DLD1 (cell line): ENCODE data around the gene LPCAT1.
"Not testable (repeated sequence)": the region's sequence is repeated elsewhere in the genome, so short reads cannot be mapped to it uniquely, and the experiment has no call there.

Source experiments
- in situ Hi-C: cut with HindIII; loops from 2 replicates; pipeline ENCODE4 v1.10.0; 2017; ENCODE audit warnings: low sequenced_read_pairs

LPCAT1 gene

GRCh38 chr5:1541702-1542400 lies 18.1 kb upstream of the LPCAT1 start:
- in situ Hi-C loops: no loop called here

- in situ Hi-C loops: no loop called here
Measured at GRCh38 chr5:1540831-1541701, 17.3 kb upstream of the LPCAT1 start.

GRCh38 chr5:1540166-1540565 lies 16.4 kb upstream of the LPCAT1 start:
- in situ Hi-C loops: no loop called here

- in situ Hi-C loops: not testable (repeated sequence)
Measured at GRCh38 chr5:1539393-1540161, 15.8 kb upstream of the LPCAT1 start.

- in situ Hi-C loops: no loop called here
Measured at GRCh38 chr5:1538741-1539392, 15.1 kb upstream of the LPCAT1 start.

- in situ Hi-C loops: no loop called here
Measured at GRCh38 chr5:1538276-1538675, 14.5 kb upstream of the LPCAT1 start.

- in situ Hi-C loops: no loop called here
Measured at GRCh38 chr5:1537603-1538154, 13.9 kb upstream of the LPCAT1 start.

GRCh38 chr5:1536871-1537602 lies 13.3 kb upstream of the LPCAT1 start:
- in situ Hi-C loops: no loop called here

- in situ Hi-C loops: no loop called here
Measured at GRCh38 chr5:1536322-1536845, 12.6 kb upstream of the LPCAT1 start.

GRCh38 chr5:1535646-1536045 lies 11.9 kb upstream of the LPCAT1 start:
- in situ Hi-C loops: no loop called here

GRCh38 chr5:1532384-1532783 lies 8.6 kb upstream of the LPCAT1 start:
- in situ Hi-C loops: no loop called here

- in situ Hi-C loops: no loop called here
Measured at GRCh38 chr5:1529498-1529897, 5.7 kb upstream of the LPCAT1 start.

GRCh38 chr5:1527533-1528205 lies 3.9 kb upstream of the LPCAT1 start:
- in situ Hi-C loops: no loop called here

GRCh38 chr5:1526681-1527131 lies 2.9 kb upstream of the LPCAT1 start:
- in situ Hi-C loops: no loop called here

GRCh38 chr5:1526190-1526631 lies 2.5 kb upstream of the LPCAT1 start:
- in situ Hi-C loops: no loop called here

GRCh38 chr5:1525624-1526189 lies 1.9 kb upstream of the LPCAT1 start:
- in situ Hi-C loops: no loop called here

GRCh38 chr5:1524799-1525623 lies 1.3 kb upstream of the LPCAT1 start:
- in situ Hi-C loops: no loop called here

GRCh38 chr5:1524481-1524798 lies 680 bp upstream of the LPCAT1 start:
- in situ Hi-C loops: no loop called here
